ENCODE results near the gene SERPINA3.

SERPINA3 gene

GRCh38 chr14:94646481-94646880 is 34.3 kb downstream of the SERPINA3 start:
- no peak for TF ChIP-seq CTCF (conservative IDR thresholded peaks at IDR 0.05; ENCODE audit: low read length)
- peak; percentile 3 for DNase-seq (ENCODE audit: low read depth)

DNA sequence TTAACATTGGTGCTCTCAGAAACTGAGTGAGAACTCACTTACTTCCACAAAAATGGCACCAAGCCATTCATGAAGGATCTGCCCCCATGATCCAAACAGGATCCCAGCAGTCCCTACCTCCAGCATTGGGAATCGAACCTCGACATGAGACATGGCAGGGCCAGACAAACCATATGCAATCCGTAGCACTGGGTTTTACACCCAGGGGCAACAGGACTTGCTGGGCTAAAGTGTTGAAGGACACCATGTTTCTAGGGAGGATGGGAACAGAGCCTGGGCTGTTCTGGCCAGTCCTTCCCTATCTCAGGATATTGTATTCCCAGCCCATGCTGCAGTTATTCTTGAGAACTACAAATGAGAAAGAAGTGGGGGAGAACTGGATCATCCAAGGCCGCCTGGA is 36.6 kb downstream of the SERPINA3 start:
- no peak for TF ChIP-seq CTCF (conservative IDR thresholded peaks at IDR 0.05; ENCODE audit: low read length)
- H3K4me3 ChIP-seq (ENCODE audit: low read length) = no peak overlapping the region
- no peak for DNase-seq (ENCODE audit: low read depth)

More at GRCh38 chr14:94646481-94646880, 34.3 kb downstream of the SERPINA3 start:
- H3K4me3 ChIP-seq (ENCODE audit: low read length) = no peak overlapping the region

DNA sequence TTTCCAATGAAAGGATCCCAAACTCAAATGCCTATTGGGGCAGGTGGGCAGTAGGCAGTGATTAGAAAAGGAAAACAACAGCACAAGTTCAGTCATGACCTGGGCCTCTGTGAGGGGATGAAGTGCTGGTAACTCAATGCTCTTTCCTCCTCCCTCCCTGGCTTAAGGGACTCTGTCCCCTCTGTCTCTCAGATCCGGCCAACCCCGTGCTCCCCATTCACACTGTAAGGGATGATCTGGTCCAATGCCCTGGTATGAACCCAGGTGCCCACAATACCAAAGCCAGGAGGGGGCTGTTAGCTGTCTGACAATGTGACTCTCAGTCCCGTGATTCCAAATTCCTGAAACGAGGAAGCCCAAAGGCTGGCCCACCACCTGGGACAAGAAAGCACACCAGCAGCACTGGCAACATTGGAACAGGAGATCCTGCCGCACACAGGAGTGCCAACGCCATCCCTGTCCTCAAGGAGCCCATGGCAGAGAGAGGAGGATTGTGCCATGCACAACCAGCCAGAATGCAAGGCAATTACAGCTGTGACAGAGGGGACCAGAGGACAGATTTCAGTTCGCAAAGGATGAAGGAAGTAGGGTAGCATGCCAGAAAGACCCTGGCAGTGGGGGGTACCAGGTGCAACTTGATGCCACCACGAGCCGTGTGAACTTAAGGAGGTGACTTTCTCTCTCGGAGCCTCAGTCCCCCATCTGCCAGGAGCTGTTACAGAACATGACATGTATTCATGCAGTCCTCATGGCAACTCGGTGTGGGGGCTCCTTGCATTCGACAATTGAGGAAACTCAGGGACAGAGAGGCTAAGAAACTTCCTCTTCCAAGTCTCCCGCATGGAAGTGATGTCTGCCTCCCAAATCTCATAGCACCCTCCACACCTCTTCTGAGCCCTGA is 37.6 kb downstream of the SERPINA3 start:
- no peak for DNase-seq (ENCODE audit: low read depth)
- no peak for TF ChIP-seq CTCF (conservative IDR thresholded peaks at IDR 0.05; ENCODE audit: low read length)
- no peak overlapping the region for H3K4me3 ChIP-seq (ENCODE audit: low read length)

DNA sequence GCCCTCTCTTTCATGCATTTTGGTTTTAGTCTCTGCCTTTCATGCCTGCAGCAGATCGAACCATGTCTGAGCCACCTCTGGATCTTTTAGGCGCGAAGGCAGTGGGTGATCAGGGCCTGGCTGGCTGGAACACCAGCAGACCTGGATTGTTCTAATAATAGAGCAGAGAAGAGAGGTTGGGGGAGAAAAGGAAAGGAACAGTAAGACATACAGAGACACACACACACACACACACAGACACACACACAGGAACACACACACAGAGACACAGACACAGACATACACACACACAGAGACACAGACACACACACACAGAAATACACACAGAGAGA is 38.2 kb downstream of the SERPINA3 start:
- no peak for TF ChIP-seq CTCF (conservative IDR thresholded peaks at IDR 0.05; ENCODE audit: low read length)
- DNase-seq (ENCODE audit: low read depth) = no peak
- H3K4me3 ChIP-seq (ENCODE audit: low read length) = no peak overlapping the region

- no peak for DNase-seq (ENCODE audit: low read depth)
- TF ChIP-seq CTCF (conservative IDR thresholded peaks at IDR 0.05; ENCODE audit: low read length) = no peak
- no peak overlapping the region for H3K4me3 ChIP-seq (ENCODE audit: low read length)
Measured at GRCh38 chr14:94650806-94651805, 38.9 kb downstream of the SERPINA3 start.

GRCh38 chr14:94653321-94653720 is 41.1 kb downstream of the SERPINA3 start:
- no peak overlapping the region for H3K4me3 ChIP-seq (ENCODE audit: low read length)
- DNase-seq (ENCODE audit: low read depth) = no peak
- no peak for TF ChIP-seq CTCF (conservative IDR thresholded peaks at IDR 0.05; ENCODE audit: low read length)

Measured in AG10803 (cell line).